HepG2 (cell line): ENCODE measurements around the gene DOCK9. TPM values are rescaled to one million over a fixed set of nuclear protein-coding genes. Genes with fewer than 3 reads are reported as not detected.
A peak's percentile ranks its signal among the peaks of the same experiment; 100 is the strongest.

ENCODE experiments used
- ATAC-seq: fragments of 200-7000 bp; cut with Tn5 transposase; 3 replicates; pipeline ENCODE4 v1.9.1; 2020; ENCODE audit warnings: mild to moderate bottlenecking, moderate library complexity
- BruUV-seq: library from RNA; stranded (reverse); fragments of 400-500 nt; replicated peaks from 2 replicates; lab custom pipeline; 2021; lab: Mats Ljungman, UMichigan
- CTCF ChIA-PET: fragments of 300-600 bp; formaldehyde crosslinking; extraction: SDS; loops from one replicate; lab custom pipeline; 2021; ENCODE audit warnings: low total read pairs, inconsistent platforms, low intra/inter-chr PET ratio; lab: Yijun Ruan, JAX
- POLR2A ChIA-PET: fragments of 350-600 bp; sonication (Branson Sonifier 250); formaldehyde crosslinking; loops from one replicate; lab custom pipeline; 2020; ENCODE audit warnings: antibody characterized with exemption, inconsistent platforms; lab: Yijun Ruan, JAX
- DNase-seq: peaks from one replicate; pipeline ENCODE4 v3.0.0-alpha.2; 2015; ENCODE audit warnings: low spot score
- FAIRE-seq: peaks from 3 replicates; lab custom pipeline; 2011; peaks lifted over from hg19 to GRCh38; lab: Jason Lieb, UNC
- H2AFZ ChIP-seq: one replicate; pipeline ENCODE4 v1.6.1; 2011; ENCODE audit warnings: low read length, inconsistent platforms
- H3K27ac ChIP-seq: fragments of 300-600 bp; 3 replicates; pipeline ENCODE4 v1.8.0; 2011; ENCODE audit warnings: mixed run types, mild to moderate bottlenecking, mixed read lengths, low read length, inconsistent platforms; ENCODE audit not compliant: insufficient read depth; ENCODE audit errors: extremely low read length
- H3K27me3 ChIP-seq, 2 experiments: fragments of 200-600 bp in 1 of 2; 2 replicates in 1 of 2; 3 replicates in 1 of 2; pipeline versions ENCODE4 v1.6.0 to v1.8.0; 2011; ENCODE audit warnings: low read length in 2 of 2, mild to moderate bottlenecking in 2 of 2, moderate library complexity in 2 of 2, inconsistent platforms in 1 of 2; ENCODE audit not compliant: insufficient read depth in 2 of 2, control insufficient read depth in 1 of 2
- H3K36me3 ChIP-seq, 2 experiments: fragments of 200-600 bp in 1 of 2; replicated peaks in 1 of 2; 2 replicates in 1 of 2; 3 replicates in 1 of 2; pipeline versions ENCODE4 v1.5.1 to v1.8.0; 2011; ENCODE audit warnings: low read length in 2 of 2, inconsistent platforms in 1 of 2; ENCODE audit not compliant: insufficient read depth in 2 of 2, control insufficient read depth in 1 of 2
- H3K4me1 ChIP-seq: 2 replicates; pipeline ENCODE4 v1.5.1; 2012; ENCODE audit warnings: low read length, inconsistent platforms; ENCODE audit not compliant: insufficient read depth
- H3K4me2 ChIP-seq: 2 replicates; pipeline ENCODE4 v1.6.0; 2011; ENCODE audit warnings: low read depth, low read length, inconsistent platforms
- H3K4me3 ChIP-seq, 3 experiments: fragments of 200-600 bp in 1 of 3; sonication (generic), shearing (Covaris generic) in 1 of 3; replicated peaks in 1 of 3; 2 replicates each; pipeline ENCODE4 v1.5.1; 2011 to 2016; ENCODE audit warnings: low read length in 3 of 3, inconsistent platforms in 2 of 3, low read depth in 2 of 3, mild to moderate bottlenecking in 2 of 3, control low read depth in 1 of 3, mixed read lengths in 1 of 3; ENCODE audit not compliant: insufficient read depth in 1 of 3
- H3K79me2 ChIP-seq: one replicate; pipeline ENCODE4 v1.6.1; 2011; ENCODE audit warnings: low read length, inconsistent platforms; ENCODE audit not compliant: insufficient read depth
- H3K9ac ChIP-seq: 2 replicates; pipeline ENCODE4 v1.6.0; 2011; ENCODE audit warnings: mild to moderate bottlenecking, low read depth, low read length, inconsistent platforms; ENCODE audit not compliant: insufficient read depth
- H3K9me3 ChIP-seq: 2 replicates; pipeline ENCODE4 v1.5.1; 2012; ENCODE audit warnings: mild to moderate bottlenecking, low read length
- H4K20me1 ChIP-seq: 2 replicates; pipeline ENCODE4 v1.6.0; 2011; ENCODE audit warnings: inconsistent platforms, mild to moderate bottlenecking, low read length, moderate library complexity; ENCODE audit not compliant: insufficient read depth
- SMARCC2 ChIP-seq: fragments of 450-650 bp; IDR thresholded peaks from 2 replicates; pipeline ENCODE4 v1.6.1; 2017; ENCODE audit warnings: antibody characterized with exemption, mild to moderate bottlenecking
- SMARCE1 ChIP-seq: fragments of 450-650 bp; IDR thresholded peaks from 2 replicates; pipeline ENCODE4 v1.6.1; 2017; ENCODE audit warnings: borderline replicate concordance
- ZNF343 ChIP-seq: sonication (generic); formaldehyde crosslinking; IDR thresholded peaks from 2 replicates; pipeline ENCODE4 v1.4.0; 2020; ENCODE audit warnings: mild to moderate bottlenecking, missing genetic modification reagents
- ZSCAN30 ChIP-seq: sonication (generic); formaldehyde crosslinking; IDR thresholded peaks from 2 replicates; pipeline ENCODE4 v1.5.0; 2020; ENCODE audit warnings: mild to moderate bottlenecking, missing genetic modification reagents
- WGBS: methylation state at CpG from one replicate; pipeline ENCODE4 v1.1.6; 2017; ENCODE audit warnings: low lambda C conversion rate; 5-methylcytosine and 5-hydroxymethylcytosine counted together
- in situ Hi-C: cut with HindIII; loops from 2 replicates; pipeline ENCODE4 v1.10.0; 2017; ENCODE audit warnings: low pct_unique_long_range_greater_than_20kb; ENCODE audit not compliant: extremely low pct_ligation_motif_present
- intact Hi-C: fragments of 100-400 bp; cut with micrococcal nuclease; formaldehyde crosslinking; loops from one replicate; pipeline ENCODE4 v1.10.0; 2022; ENCODE audit not compliant: unreplicated experiment
- polyA plus RNA-seq, 8 experiments: library from polyadenylated mRNA; depleted of rRNA in 3 of 8; stranded (reverse) in 7 of 8; unstranded in 1 of 8; fragments of >200 nt; fragmentation: Illumina TruSeq in 4 of 8; extraction: Trizol in 4 of 8; gene quantifications; 2 replicates each; pipeline versions ENCODE4 v1.2.1 to v1.2.3, GENCODE V29; 2011 to 2016; ENCODE audit warnings: low read depth in 4 of 8, missing spikeins in 1 of 8, mixed read lengths in 1 of 8; ENCODE audit not compliant: insufficient read depth in 1 of 8
- total RNA-seq, 5 experiments: library from RNA; depleted of rRNA; stranded (reverse); fragments of >200 nt; fragmentation: Illumina TruSeq; extraction: Trizol; gene quantifications; 2 replicates each; pipeline ENCODE4 v1.2.3, GENCODE V29; 2016; ENCODE audit warnings: low read depth in 1 of 5
- TF ChIP-seq, protein P1 (sequence below): sonication (generic); formaldehyde crosslinking; IDR thresholded peaks from 2 replicates; pipeline ENCODE4 v1.5.0; 2020; ENCODE audit warnings: mild to moderate bottlenecking, missing genetic modification reagents, moderate library complexity
- TF ChIP-seq, protein P2 (sequence below): fragments of 450-650 bp; IDR thresholded peaks from 2 replicates; pipeline ENCODE4 v1.6.1; 2016

Gene DOCK9
- total and polyA plus RNA-seq, 2 of the 13 experiments (the other 11 are each of a cell fraction or from before 2014, with no cell fraction given) = 0.44 to 0.97 TPM

DNA sequence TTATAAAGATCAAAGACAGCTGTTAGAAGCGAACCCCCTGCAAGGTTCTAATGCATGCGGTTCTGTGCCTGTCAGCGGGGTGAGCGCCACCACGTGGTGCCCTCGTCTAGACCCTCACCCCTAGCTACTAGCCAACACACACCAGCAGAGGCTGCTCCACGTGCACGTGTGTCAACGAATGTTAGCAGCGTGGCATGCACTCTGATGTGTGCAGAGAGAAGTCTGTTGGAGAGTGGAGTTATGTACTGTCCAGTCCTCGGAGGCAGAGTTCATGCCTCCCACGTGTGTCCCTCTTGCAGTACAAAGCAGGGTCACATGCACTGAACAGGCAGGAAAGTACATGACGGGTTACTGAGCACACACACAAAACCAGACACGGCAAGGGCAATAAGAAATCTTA is 150.4 kb downstream of the DOCK9 start:
- ATAC-seq = peak; percentile 41; the same call in 2 of the 3 replicates
- no peak overlapping the region for H3K4me2 ChIP-seq
- no peak overlapping the region for H3K27ac ChIP-seq
- CTCF ChIA-PET = no interaction called here
- H3K4me1 ChIP-seq = peaks cover 2% of the 10 kb centered on the region
- H3K27me3 ChIP-seq = no peaks in the 10 kb centered on the region
- no peaks in the 10 kb centered on the region for H3K36me3 ChIP-seq
- no peaks in the 10 kb centered on the region for H3K79me2 ChIP-seq
- in situ Hi-C loops = no loop called here
- POLR2A ChIA-PET = no interaction called here
- no peaks in the 10 kb centered on the region for H4K20me1 ChIP-seq
- no TSS peak for BruUV-seq
- no peaks in the 10 kb centered on the region for H3K9me3 ChIP-seq
- no peak for DNase-seq
- no peak for TF ChIP-seq ZSCAN30
- TF ChIP-seq, protein P1, sequence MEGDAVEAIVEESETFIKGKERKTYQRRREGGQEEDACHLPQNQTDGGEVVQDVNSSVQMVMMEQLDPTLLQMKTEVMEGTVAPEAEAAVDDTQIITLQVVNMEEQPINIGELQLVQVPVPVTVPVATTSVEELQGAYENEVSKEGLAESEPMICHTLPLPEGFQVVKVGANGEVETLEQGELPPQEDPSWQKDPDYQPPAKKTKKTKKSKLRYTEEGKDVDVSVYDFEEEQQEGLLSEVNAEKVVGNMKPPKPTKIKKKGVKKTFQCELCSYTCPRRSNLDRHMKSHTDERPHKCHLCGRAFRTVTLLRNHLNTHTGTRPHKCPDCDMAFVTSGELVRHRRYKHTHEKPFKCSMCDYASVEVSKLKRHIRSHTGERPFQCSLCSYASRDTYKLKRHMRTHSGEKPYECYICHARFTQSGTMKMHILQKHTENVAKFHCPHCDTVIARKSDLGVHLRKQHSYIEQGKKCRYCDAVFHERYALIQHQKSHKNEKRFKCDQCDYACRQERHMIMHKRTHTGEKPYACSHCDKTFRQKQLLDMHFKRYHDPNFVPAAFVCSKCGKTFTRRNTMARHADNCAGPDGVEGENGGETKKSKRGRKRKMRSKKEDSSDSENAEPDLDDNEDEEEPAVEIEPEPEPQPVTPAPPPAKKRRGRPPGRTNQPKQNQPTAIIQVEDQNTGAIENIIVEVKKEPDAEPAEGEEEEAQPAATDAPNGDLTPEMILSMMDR (CRISPR knock-in tag) = 0 out of 2 replicates have a peak, but pooled peaks have one; percentile 12
- TF ChIP-seq SMARCC2 = no peak
- no peak for TF ChIP-seq SMARCE1
- TF ChIP-seq, protein P2, sequence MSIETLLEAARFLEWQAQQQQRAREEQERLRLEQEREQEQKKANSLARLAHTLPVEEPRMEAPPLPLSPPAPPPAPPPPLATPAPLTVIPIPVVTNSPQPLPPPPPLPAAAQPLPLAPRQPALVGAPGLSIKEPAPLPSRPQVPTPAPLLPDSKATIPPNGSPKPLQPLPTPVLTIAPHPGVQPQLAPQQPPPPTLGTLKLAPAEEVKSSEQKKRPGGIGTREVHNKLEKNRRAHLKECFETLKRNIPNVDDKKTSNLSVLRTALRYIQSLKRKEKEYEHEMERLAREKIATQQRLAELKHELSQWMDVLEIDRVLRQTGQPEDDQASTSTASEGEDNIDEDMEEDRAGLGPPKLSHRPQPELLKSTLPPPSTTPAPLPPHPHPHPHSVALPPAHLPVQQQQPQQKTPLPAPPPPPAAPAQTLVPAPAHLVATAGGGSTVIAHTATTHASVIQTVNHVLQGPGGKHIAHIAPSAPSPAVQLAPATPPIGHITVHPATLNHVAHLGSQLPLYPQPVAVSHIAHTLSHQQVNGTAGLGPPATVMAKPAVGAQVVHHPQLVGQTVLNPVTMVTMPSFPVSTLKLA = peak; percentile 28; the same call in 1 of the 2 replicates
- TF ChIP-seq ZNF343 (CRISPR knock-in tag) = no peak
- 83% methylated on average over 10 of the region's 14 CpGs for WGBS
- no peak overlapping the region for H3K4me3 ChIP-seq
- no peak overlapping the region for H2AFZ ChIP-seq
- no peak overlapping the region for H3K9ac ChIP-seq
- intact Hi-C loops = no loop called here
- no peak for FAIRE-seq
